GM10266 (cell line): ENCODE measurements around the gene COL17A1.

Source experiments
- DNase-seq: peaks from one replicate; pipeline ENCODE4 v3.0.0; 2012; ENCODE audit errors: extremely low spot score
- CTCF ChIP-seq: IDR thresholded peaks from 2 replicates; pipeline ENCODE4 v1.5.1; 2012; ENCODE audit warnings: mild to moderate bottlenecking, low read depth; ENCODE audit not compliant: control insufficient read depth, insufficient read depth; ENCODE audit errors: missing control alignments

Gene COL17A1

GRCh38 chr10:103982639-103983038 lies 103.0 kb downstream of the COL17A1 start:
- no peak for DNase-seq
- peak; percentile 59 for TF ChIP-seq CTCF
